Measurements from ENCODE around the gene LEMD2.

DNA sequence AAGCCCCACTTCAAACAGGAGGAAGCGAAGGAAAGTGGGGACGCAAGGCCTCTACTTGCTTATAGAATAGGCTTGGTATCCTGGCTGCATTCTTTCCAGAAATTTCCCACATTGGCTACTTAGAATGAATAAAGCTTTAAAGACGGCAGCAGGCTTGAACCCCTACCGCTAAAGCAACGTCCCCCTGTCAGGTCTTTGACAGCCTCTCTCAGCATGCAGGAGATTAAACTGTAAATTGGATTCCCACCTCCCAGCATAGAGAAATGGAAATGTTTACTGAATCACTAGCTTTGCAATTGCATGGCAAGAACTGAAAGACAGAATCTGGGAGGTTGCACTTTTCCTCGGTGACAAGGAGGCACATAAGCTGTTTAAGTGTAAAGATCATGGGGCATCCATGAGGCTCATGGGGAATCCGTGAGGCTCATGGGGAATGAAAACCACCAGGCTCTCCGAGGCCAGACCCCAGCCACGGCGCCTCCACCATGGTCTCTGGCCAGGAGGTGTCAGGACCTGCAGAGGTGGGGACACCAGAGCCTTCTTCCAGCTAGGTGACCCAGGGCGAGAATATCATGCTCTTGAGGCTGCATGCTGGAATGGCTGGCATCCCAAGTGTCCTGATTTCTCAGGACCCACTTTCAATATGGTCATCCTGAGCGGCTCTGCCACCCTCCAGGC is 10.3 kb downstream of the LEMD2 start:
- TF ChIP-seq POLR2AphosphoS5 (IDR thresholded peaks at IDR 0.05) (no peak), CTCF (IDR thresholded peaks at IDR 0.05) (no peak), EP300 (IDR thresholded peaks at IDR 0.05; ENCODE audit: low read depth) (no peak), POLR2A (IDR thresholded peaks at IDR 0.05) (no peak)
